Activated CD8-positive, alpha-beta memory T cell treated with anti-CD3 and anti-CD28 coated beads, Interleukin-2, amount 10 ng/mL, durations not matched to agents 7 days and 5 days (primary cell): ENCODE results near the gene POLE3. TPM values are rescaled to one million over a fixed set of nuclear protein-coding genes. Genes with fewer than 3 reads are reported as not detected.
"Not testable (repeated sequence)": the region's sequence is repeated elsewhere in the genome, so short reads cannot be mapped to it uniquely, and the experiment has no call there.

Source experiments
- ATAC-seq: fragments of 150-1000 bp; cut with Tn5 transposase; one replicate; pipeline ENCODE4 v1.10.0; 2021; ENCODE audit warnings: moderate library complexity
- CTCF ChIA-PET: fragments of 350-600 bp; sonication (Branson Sonifier 250); formaldehyde crosslinking; loops from one replicate; lab custom pipeline; 2021; ENCODE audit warnings: antibody characterized with exemption; lab: Charles Lee
- DNase-seq: peaks from one replicate; pipeline ENCODE4 v3.0.0-alpha.2; 2020
- H3K27ac Mint-ChIP-seq: one replicate; pipeline ENCODE4 v1.8.0; 2021; ENCODE audit warnings: mild to moderate bottlenecking, mixed read lengths
- H3K27me3 Mint-ChIP-seq: one replicate; pipeline ENCODE4 v1.8.0; 2021; ENCODE audit warnings: mixed read lengths
- H3K36me3 Mint-ChIP-seq: one replicate; pipeline ENCODE4 v1.8.0; 2021; ENCODE audit warnings: mild to moderate bottlenecking, mixed read lengths
- H3K4me1 Mint-ChIP-seq: one replicate; pipeline ENCODE4 v1.8.0; 2021; ENCODE audit warnings: mixed read lengths
- H3K4me3 Mint-ChIP-seq: one replicate; pipeline ENCODE4 v1.8.0; 2021; ENCODE audit warnings: mild to moderate bottlenecking, moderate library complexity, mixed read lengths
- H3K9me3 Mint-ChIP-seq: one replicate; pipeline ENCODE4 v1.8.0; 2022; ENCODE audit warnings: low read depth, mixed read lengths
- total RNA-seq, 2 experiments: library from RNA; stranded (reverse); gene quantifications; one replicate each; pipeline ENCODE4 v1.2.3, GENCODE V29; 2021

Gene POLE3, protein sequence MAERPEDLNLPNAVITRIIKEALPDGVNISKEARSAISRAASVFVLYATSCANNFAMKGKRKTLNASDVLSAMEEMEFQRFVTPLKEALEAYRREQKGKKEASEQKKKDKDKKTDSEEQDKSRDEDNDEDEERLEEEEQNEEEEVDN
- 10 to 100 TPM; 55.0 to 72.7 TPM for total RNA-seq

DNA sequence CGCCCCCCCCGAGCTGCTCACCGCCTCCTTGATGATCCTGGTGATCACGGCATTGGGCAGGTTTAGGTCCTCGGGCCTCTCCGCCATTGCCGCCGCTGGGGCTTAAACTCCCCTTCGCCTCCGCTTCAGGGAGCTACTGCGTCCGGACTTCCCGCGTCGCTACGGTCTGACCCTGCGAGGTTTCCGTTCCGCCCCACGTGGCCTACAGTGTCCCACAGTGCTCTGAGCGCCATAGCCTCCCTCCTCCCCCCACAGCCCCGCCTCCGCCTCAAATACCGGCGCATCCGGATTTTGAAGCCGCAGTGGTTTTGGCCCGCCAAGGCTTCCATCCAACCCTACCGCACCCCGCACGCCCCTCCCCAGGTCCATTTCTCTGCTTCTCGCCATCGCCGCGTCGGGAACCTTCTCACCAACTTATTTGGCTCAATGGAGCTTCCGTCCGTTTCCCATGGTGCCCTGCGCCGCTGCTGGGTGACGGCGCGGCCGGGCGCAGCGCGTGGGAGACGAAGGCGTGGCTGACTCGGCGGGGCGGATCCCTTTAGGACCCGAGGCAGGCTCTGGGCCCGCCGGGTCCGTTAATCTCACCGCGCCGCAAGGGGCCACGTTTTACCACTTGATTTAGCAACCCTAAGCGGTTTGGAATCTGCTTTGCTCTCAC, at the start of gene POLE3, which contains the start of gene C9orf43:
TSS of gene POLE3 (minus strand) at position 469 of the 658 bp plus-strand sequence. CDS start at position 87, 382 bp downstream.
TSS of gene C9orf43 (plus strand) at position 541 of the 658 bp plus-strand sequence. CDS start 2,747 bp downstream, outside the sequence.
- H3K27me3 Mint-ChIP-seq, result no peaks in the 10 kb centered on the region
- CTCF ChIA-PET, result interaction anchor here (0.7 to 6.0 kb wide), 18 partner anchors 10 to 248 kb away, joined by 3 to 60 read pairs (median 4); partner anchors contain the start of genes ALAD, CDC26, FKBP15 and HDHD3
- H3K9me3 Mint-ChIP-seq, result no peaks in the 10 kb centered on the region
- H3K4me1 Mint-ChIP-seq, result peaks cover 37% of the 10 kb centered on the region
- peak; percentile 94 for ATAC-seq
- H3K36me3 Mint-ChIP-seq, result peaks cover 22% of the 10 kb centered on the region
- peak within 1 kb of the TSS; percentile 99 for H3K27ac Mint-ChIP-seq
- H3K4me3 Mint-ChIP-seq, result peak within 1 kb of the TSS; percentile 92
- DNase-seq, result peak; percentile 96

DNA sequence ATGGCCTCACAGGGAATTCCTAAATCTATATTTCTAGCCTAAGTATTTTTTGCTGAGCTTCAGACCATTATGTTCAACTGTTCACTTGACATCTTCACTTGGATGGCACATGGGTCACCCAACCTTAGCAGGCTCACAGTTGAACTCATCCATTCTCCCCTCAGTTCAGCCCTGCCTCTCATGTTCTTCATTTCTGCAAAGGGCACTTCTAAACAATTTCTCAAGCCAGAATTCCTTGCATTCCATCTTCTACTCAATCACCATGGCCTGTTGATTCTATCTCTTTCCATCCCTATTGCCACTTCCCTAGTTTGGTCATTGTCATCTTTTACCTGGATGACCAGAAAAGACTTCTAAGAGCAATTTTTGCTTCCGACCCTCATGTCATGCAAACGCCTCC, 45.8 kb upstream of the POLE3 start:
- CTCF ChIA-PET, result interaction anchor here (0.7 to 4.0 kb wide), 2 partner anchors 10 to 15 kb away, joined by 3 to 17 read pairs; no protein-coding TSS in a partner anchor
- DNase-seq, result no peak
- Mint-ChIP-seq H3K27me3 (no peaks in the 10 kb centered on the region), H3K9me3 (no peaks in the 10 kb centered on the region), H3K4me1 (peaks cover 10% of the 10 kb centered on the region), H3K27ac (no peak overlapping the region), H3K4me3 (no peak overlapping the region), H3K36me3 (no peaks in the 10 kb centered on the region)
- ATAC-seq, result no peak

DNA sequence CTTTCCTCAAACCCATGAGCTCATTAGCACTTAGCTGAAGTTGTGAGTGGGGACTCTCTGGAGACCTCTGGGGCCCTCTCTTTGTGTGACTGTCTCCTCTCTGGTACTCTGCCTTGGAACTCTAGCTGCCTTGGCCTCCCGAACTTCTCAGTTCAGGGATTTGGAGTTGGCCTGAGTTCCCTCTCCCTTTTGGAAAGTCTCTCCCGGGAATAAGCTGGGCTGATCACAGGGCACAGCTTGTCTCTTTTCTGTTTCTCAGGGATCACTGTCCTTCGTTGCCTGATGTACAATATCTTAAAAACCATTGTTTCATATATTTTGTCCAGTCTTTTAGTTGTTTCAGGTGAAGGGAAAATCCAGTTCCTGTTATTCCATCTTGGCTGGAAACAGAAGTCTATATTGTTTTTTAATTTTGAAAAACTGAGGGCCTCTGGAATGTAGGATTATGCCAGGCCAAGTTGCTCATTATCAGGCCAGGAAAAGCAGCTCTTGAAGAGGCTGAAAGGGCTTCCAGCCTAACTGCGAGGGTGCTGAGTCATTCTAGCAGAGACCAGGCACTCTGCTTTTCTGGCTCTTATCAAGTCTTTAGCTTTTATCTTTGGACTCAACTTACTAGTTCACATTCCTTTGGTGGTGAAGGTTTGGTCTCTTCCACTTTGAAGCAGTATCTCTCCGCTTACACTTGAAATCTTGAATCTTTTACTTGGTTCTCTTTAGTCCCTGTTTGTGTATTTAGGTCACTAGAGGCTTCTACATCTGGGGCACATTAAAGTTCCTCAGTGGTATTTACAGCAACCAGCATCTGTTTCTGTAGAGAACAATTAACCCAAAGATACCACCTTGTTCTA, 44.7 kb upstream of the POLE3 start:
- Mint-ChIP-seq H3K9me3 (no peaks in the 10 kb centered on the region), H3K27me3 (no peaks in the 10 kb centered on the region), H3K36me3 (no peaks in the 10 kb centered on the region), H3K4me1 (peaks cover 10% of the 10 kb centered on the region), H3K27ac (no peak overlapping the region), H3K4me3 (no peak overlapping the region)
- peak; percentile 36 for ATAC-seq
- CTCF ChIA-PET, result interaction anchor here (0.7 to 4.0 kb wide), 12 partner anchors 9 to 203 kb away, joined by 3 to 17 read pairs (median 4); partner anchors contain the start of gene ALAD
- no peak for DNase-seq

DNA sequence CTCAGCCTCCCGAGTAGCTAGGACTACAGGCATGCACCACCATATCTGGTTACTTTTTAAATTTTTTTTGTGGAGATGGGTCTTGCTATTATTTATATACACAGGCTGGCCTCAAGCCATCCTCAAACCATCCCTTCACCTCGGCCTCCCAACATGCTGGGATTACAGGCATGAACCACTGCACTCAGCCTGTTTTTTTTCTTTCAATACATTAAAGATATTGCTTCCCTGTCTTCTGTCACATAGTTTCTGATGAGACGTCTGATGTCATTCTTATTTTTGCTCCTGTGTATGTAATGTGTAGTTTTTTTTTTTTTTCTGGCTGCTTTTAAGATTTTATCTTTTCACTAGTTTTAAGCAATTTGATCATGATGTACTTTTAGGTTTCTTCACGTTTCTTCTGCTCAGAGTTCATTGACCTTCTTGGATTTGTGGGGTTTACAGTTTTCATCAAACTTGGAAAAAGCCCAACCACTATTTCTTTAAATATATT, 41.7 kb upstream of the POLE3 start:
- Mint-ChIP-seq H3K36me3 (no peaks in the 10 kb centered on the region), H3K4me3 (no peak overlapping the region)
- no peak for ATAC-seq

DNA sequence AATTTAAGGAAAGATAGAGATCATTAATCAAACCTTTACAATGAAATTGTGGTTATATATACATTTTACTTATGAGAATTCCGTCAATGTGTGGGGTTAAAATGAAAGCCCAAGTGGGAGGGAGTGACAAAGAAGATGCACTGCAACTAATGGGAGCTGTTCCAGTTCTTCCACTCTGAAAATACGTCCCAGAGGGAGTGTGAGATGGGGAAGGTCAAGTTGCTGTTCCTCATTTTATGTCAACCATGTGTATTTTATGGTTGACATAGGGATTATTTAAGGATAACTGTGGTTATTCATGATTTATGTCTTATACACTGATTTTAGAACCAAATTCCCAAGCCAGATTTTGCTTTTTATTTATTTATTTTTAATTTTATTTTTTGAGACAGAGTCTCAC, 38.9 kb upstream of the POLE3 start:
- H3K36me3 Mint-ChIP-seq, result no peaks in the 10 kb centered on the region
- H3K4me1 Mint-ChIP-seq, result peaks cover 2% of the 10 kb centered on the region
- H3K9me3 Mint-ChIP-seq, result no peaks in the 10 kb centered on the region
- no peaks in the 10 kb centered on the region for H3K27me3 Mint-ChIP-seq
- ATAC-seq (no peak), DNase-seq (no peak)
- CTCF ChIA-PET, result interaction anchor here (4.9 to 9.7 kb wide), 2 partner anchors 134 to 205 kb away, joined by 50 to 151 read pairs; no protein-coding TSS in a partner anchor
- H3K4me3 Mint-ChIP-seq, result no peak overlapping the region
- H3K27ac Mint-ChIP-seq, result no peak overlapping the region

More for the DNA sequence above, 41.7 kb upstream of the POLE3 start:
- Mint-ChIP-seq H3K4me1 (peaks cover 10% of the 10 kb centered on the region), H3K27ac (no peak overlapping the region), H3K9me3 (no peaks in the 10 kb centered on the region), H3K27me3 (no peaks in the 10 kb centered on the region)
- CTCF ChIA-PET, result interaction anchor here (1.2 to 9.7 kb wide), 3 partner anchors 38 to 202 kb away, joined by 3 to 151 read pairs (median 6); no protein-coding TSS in a partner anchor
- no peak for DNase-seq

DNA sequence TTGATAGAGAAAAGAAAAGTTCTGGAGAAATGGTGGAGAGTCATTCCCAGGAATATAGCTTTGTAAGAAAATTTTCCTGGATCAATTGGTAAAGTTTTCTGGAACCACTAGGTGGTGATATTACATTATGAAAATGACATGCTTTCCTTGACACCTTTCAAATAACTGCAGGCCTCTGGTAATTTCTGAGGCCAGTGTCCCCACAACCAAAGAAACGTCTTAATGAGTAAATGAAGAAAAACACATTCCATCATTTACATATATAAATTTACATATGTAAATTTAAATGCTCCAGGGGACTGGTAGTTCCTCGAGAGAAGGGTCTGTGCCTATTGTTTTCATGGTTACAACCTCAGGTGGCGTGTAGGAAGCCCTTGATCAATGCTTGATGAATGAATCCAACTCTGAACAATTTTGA, 35.9 kb upstream of the POLE3 start:
- no peak overlapping the region for H3K27ac Mint-ChIP-seq

DNA sequence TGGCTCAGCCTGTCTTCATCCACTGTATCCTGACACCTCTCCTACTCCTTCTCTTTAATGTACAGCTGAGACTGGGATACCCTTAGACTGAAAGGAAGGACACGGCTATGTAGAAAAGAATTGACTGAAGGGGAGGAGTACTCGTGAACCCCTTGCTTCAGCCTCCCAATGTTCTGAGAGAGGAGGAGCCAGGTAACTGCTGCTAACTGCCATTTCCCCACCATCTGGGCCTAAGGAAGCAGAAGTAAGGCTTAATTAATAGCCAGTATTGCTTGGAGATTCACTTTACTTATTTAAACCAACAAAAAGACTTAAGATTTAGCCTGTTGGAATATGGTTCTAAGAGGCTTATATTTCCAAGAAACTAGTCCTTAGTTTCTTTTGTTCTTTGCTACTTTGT, 34.3 kb upstream of the POLE3 start:
- CTCF ChIA-PET, result interaction anchor here (1.2 to 9.7 kb wide), 8 partner anchors 11 to 210 kb away, joined by 3 to 151 read pairs (median 14); no protein-coding TSS in a partner anchor
- peaks cover 2% of the 10 kb centered on the region for H3K4me1 Mint-ChIP-seq

More for the DNA sequence above, 35.9 kb upstream of the POLE3 start:
- H3K9me3 Mint-ChIP-seq, result no peaks in the 10 kb centered on the region
- no peaks in the 10 kb centered on the region for H3K27me3 Mint-ChIP-seq
- H3K4me3 Mint-ChIP-seq, result no peak overlapping the region
- no peaks in the 10 kb centered on the region for H3K36me3 Mint-ChIP-seq
- CTCF ChIA-PET, result interaction anchor here (0.6 to 9.7 kb wide), 31 partner anchors 10 to 237 kb away, joined by 3 to 151 read pairs (median 3); partner anchors contain the start of genes C9orf43 and POLE3
- peaks cover 2% of the 10 kb centered on the region for H3K4me1 Mint-ChIP-seq
- ATAC-seq (no peak), DNase-seq (no peak)

DNA sequence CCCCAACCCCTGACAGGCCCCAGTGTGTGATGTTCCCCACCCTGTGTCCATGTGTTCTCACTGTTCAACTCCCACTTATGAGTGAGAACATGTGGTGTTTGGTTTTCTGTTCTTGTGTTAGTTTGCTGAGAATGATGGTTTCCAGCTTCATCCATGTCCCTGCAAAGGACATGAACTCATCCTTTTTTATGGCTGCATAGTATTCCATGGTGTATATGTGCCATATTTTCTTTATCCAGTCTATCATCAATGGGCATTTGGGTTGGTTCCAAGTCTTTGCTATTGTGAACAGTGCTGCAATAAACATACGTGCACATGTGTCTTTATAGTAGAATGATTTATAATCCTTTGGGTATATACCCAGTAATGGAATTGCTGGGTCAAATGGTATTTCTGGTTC, 27.2 kb upstream of the POLE3 start:
- not testable (repeated sequence) for ATAC-seq, H3K4me3 Mint-ChIP-seq

More for the DNA sequence above, 34.3 kb upstream of the POLE3 start:
- Mint-ChIP-seq H3K27ac (no peak overlapping the region), H3K36me3 (no peaks in the 10 kb centered on the region), H3K9me3 (no peaks in the 10 kb centered on the region), H3K4me3 (no peak overlapping the region), H3K27me3 (no peaks in the 10 kb centered on the region)
- DNase-seq (no peak), ATAC-seq (no peak)

DNA sequence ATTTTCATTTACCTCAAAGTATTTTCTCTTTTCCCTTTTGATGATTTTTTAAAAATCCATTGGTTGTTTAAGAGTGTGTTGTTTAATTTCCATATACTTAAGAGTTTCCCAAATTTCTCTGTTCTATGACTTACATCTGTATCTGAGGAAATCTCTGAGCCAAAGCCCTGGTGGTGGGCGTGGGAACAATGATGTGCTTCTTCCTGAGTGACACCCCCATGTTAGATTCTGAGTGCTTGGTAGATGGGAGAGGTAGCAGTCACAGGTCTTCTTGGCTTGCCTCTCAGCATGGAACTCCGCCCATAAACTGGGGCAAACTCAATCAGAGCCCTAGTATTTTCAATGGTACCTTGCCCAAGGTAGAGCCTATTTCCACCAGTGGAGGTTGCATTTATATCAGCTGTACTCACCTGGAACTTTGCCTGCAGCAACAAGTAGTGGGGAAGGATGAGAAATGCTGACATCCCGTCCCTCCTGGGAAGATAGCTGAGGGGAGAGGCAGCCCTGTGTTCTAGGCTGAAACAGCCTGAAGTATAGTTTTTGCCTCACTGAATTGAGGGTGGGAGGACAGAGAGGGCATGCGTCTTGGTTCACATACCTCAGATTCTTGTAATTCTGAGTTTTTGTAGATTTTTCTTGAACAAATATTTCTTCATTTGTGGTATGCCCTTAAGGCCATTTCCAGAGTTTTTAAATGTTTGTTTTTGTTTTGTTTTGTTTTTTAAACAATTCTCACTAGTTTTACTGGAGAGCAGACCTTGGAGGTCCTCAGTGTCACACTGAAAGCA, 26.4 kb upstream of the POLE3 start:
- H3K27me3 Mint-ChIP-seq, result peaks cover 18% of the 10 kb centered on the region
- no peak overlapping the region for H3K4me3 Mint-ChIP-seq
- H3K27ac Mint-ChIP-seq, result no peak overlapping the region
- ATAC-seq, result no peak
- CTCF ChIA-PET, result no interaction called here
- no peaks in the 10 kb centered on the region for H3K36me3 Mint-ChIP-seq
- H3K4me1 Mint-ChIP-seq, result no peaks in the 10 kb centered on the region
- no peak for DNase-seq
- no peaks in the 10 kb centered on the region for H3K9me3 Mint-ChIP-seq

More for the DNA sequence above, 27.2 kb upstream of the POLE3 start:
- peaks cover 18% of the 10 kb centered on the region for H3K27me3 Mint-ChIP-seq
- H3K9me3 Mint-ChIP-seq, H3K27ac Mint-ChIP-seq, CTCF ChIA-PET, DNase-seq, H3K4me1 Mint-ChIP-seq, H3K36me3 Mint-ChIP-seq: not testable (repeated sequence)

DNA sequence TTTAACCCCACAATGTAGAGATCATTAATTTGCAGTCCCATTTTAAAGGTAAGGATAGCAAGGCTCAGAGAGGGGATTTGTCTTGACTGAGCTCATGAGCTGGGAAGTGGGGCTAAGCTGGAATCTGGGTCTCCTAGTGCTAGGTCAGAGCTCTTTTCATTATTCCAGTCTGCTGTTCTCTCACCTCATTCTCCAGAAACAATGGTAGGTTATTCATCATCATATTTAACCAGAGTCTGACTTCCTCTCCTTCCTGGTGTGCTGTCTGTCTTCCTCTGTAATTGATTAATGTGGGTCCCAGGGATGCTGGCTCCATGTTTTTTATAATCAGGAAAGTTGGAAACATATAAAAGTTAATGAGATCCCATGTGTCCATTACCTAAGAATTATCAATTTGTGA, 20.7 kb upstream of the POLE3 start:
- no peak for DNase-seq
- H3K4me3 Mint-ChIP-seq, result no peak overlapping the region

DNA sequence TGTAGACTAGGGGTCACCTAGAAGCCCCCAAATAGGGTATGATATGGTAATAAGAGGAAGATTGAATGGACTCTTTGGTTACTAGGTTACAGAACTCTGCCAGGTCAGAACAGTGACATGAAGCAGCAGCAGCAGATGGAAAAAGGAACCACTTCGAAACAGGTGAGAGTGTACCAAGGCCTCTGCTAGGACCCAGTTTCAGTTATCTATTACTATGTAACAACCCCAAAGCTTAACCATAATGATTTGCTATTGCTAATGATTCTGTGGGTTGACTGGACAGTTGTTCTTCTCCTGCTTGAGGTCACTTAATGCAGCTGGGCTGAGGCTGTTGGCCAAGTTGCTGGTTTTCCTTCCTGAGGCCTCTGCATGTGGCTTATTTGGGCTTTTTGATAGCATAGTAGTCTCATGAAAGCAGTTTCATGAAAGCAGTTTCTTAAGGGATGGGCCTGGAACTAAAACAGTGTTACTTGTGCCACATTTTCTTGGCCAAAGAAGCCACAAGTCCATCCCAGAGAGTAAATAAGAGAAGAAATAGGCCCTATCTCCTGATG, 17.7 kb upstream of the POLE3 start:
- Mint-ChIP-seq H3K27me3 (peaks cover 12% of the 10 kb centered on the region), H3K4me3 (no peak overlapping the region), H3K36me3 (no peaks in the 10 kb centered on the region), H3K4me1 (no peaks in the 10 kb centered on the region), H3K27ac (no peak overlapping the region), H3K9me3 (no peaks in the 10 kb centered on the region)
- CTCF ChIA-PET, result interaction anchor here (1.4 to 2.0 kb wide), 2 partner anchors 227 to 230 kb away, joined by 5 to 6 read pairs; no protein-coding TSS in a partner anchor
- DNase-seq (no peak), ATAC-seq (no peak)

More for the DNA sequence above, 20.7 kb upstream of the POLE3 start:
- CTCF ChIA-PET, result interaction anchor here (1.0 to 1.4 kb wide), 2 partner anchors 9 to 227 kb away, joined by 4 read pairs; no protein-coding TSS in a partner anchor
- H3K36me3 Mint-ChIP-seq, result no peaks in the 10 kb centered on the region
- H3K27ac Mint-ChIP-seq, result no peak overlapping the region
- no peaks in the 10 kb centered on the region for H3K4me1 Mint-ChIP-seq
- no peak for ATAC-seq
- no peaks in the 10 kb centered on the region for H3K9me3 Mint-ChIP-seq
- peaks cover 12% of the 10 kb centered on the region for H3K27me3 Mint-ChIP-seq

DNA sequence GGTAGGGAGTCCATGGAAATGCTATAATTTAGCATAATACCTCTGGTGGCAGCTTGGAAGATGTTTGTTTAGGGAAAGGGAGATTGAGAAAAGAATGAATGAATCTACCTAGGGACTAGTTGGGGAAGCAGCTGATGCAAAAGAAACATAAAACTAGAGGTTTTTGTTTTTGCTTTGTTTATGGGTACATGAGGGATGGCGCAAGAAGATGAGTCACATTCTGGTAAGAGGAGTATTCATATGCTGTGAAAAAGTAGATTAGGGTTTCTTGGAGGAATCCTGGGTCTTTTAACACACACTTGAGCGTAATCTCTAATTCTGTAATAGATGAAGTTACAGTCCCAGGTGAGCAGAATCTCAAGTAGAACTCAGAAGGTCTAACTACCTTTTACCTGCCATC, 17.2 kb upstream of the POLE3 start:
- no peaks in the 10 kb centered on the region for H3K9me3 Mint-ChIP-seq
- no peaks in the 10 kb centered on the region for H3K4me1 Mint-ChIP-seq
- no peaks in the 10 kb centered on the region for H3K36me3 Mint-ChIP-seq
- CTCF ChIA-PET, result interaction anchor here (1.4 to 2.0 kb wide), 2 partner anchors 228 to 230 kb away, joined by 5 to 6 read pairs; no protein-coding TSS in a partner anchor
- no peak for DNase-seq
- no peak for ATAC-seq
- H3K27ac Mint-ChIP-seq, result no peak overlapping the region
- no peak overlapping the region for H3K4me3 Mint-ChIP-seq
- H3K27me3 Mint-ChIP-seq, result peaks cover 9% of the 10 kb centered on the region
